OCI-LY1 (cell line): ENCODE measurements around the gene SIN3A.

Experiments used
- H2AFZ ChIP-seq: fragments of 200-600 bp; sonication (generic), shearing (Covaris generic); 2 replicates; pipeline ENCODE4 v1.6.0; 2014; ENCODE audit warnings: antibody characterized with exemption, mild to moderate bottlenecking, low read length
- H3F3A ChIP-seq: fragments of 200-600 bp; sonication (generic), shearing (Covaris generic); 2 replicates; pipeline ENCODE4 v1.6.0; 2014; ENCODE audit warnings: mild to moderate bottlenecking, antibody characterized with exemption, low read length, moderate library complexity; ENCODE audit not compliant: insufficient read depth
- H3K27ac ChIP-seq: fragments of 200-600 bp; sonication (generic); 2 replicates; pipeline ENCODE4 v1.5.1; 2014; ENCODE audit warnings: low read length, mixed run types, mild to moderate bottlenecking, low read depth; ENCODE audit not compliant: poor library complexity, severe bottlenecking
- H3K27me3 ChIP-seq: fragments of 200-600 bp; sonication (generic); 2 replicates; pipeline ENCODE4 v1.6.0; 2014; ENCODE audit warnings: antibody characterized with exemption, mild to moderate bottlenecking, low read length, moderate library complexity; ENCODE audit not compliant: insufficient read depth
- H3K36me3 ChIP-seq: fragments of 200-600 bp; sonication (generic); 2 replicates; pipeline ENCODE4 v1.6.1; 2014; ENCODE audit warnings: mild to moderate bottlenecking, antibody characterized with exemption, low read length, moderate library complexity, mixed read lengths; ENCODE audit not compliant: insufficient read depth
- H3K4me1 ChIP-seq: fragments of 200-600 bp; sonication (generic); 2 replicates; pipeline ENCODE4 v1.5.1; 2014; ENCODE audit warnings: mild to moderate bottlenecking, low read length, moderate library complexity; ENCODE audit not compliant: insufficient read depth, severe bottlenecking
- H3K4me2 ChIP-seq: fragments of 200-600 bp; sonication (generic), shearing (Covaris generic); 2 replicates; pipeline ENCODE4 v1.6.1; 2014; ENCODE audit warnings: low read length
- H3K4me3 ChIP-seq: fragments of 200-600 bp; sonication (generic); 2 replicates; pipeline ENCODE4 v1.5.1; 2014; ENCODE audit warnings: low read length, low read depth, mild to moderate bottlenecking, mixed read lengths; ENCODE audit not compliant: poor library complexity, severe bottlenecking
- H3K79me2 ChIP-seq: fragments of 200-600 bp; shearing (Covaris generic); 2 replicates; pipeline ENCODE4 v1.6.1; 2016; ENCODE audit warnings: mixed run types, low read length, mixed read lengths; ENCODE audit not compliant: insufficient read depth
- H3K9ac ChIP-seq: fragments of 200-600 bp; sonication (generic), shearing (Covaris generic); 2 replicates; pipeline ENCODE4 v1.6.1; 2014; ENCODE audit warnings: mild to moderate bottlenecking, low read length, mixed read lengths
- H3K9me2 ChIP-seq: fragments of 200-600 bp; sonication (generic), shearing (Covaris generic); 2 replicates; pipeline ENCODE4 v1.6.1; 2014; ENCODE audit warnings: low read depth, mild to moderate bottlenecking, low read length, mixed read lengths
- H3K9me3 ChIP-seq: fragments of 200-600 bp; shearing (Covaris generic); 2 replicates; pipeline ENCODE4 v1.6.1; 2014; ENCODE audit warnings: low read length, mixed read lengths
- H4K20me1 ChIP-seq: fragments of 200-600 bp; sonication (generic), shearing (Covaris generic); 2 replicates; pipeline ENCODE4 v1.6.0; 2016; ENCODE audit warnings: mild to moderate bottlenecking, low read length; ENCODE audit not compliant: insufficient read depth
- EZH2 ChIP-seq: fragments of 200-600 bp; sonication (generic), shearing (Covaris generic); IDR thresholded peaks from 2 replicates; pipeline ENCODE4 v1.8.0; 2017; ENCODE audit warnings: borderline replicate concordance, mixed run types, mild to moderate bottlenecking, antibody characterized with exemption, low read length, moderate library complexity, mixed read lengths
- TF ChIP-seq, protein P1 (sequence below): fragments of 200-600 bp; sonication (generic), shearing (Covaris generic); IDR thresholded peaks from 2 replicates; pipeline ENCODE4 v1.5.1; 2017; ENCODE audit warnings: mild to moderate bottlenecking, antibody characterized with exemption, low read length, moderate library complexity, mixed read lengths

SIN3A gene

DNA sequence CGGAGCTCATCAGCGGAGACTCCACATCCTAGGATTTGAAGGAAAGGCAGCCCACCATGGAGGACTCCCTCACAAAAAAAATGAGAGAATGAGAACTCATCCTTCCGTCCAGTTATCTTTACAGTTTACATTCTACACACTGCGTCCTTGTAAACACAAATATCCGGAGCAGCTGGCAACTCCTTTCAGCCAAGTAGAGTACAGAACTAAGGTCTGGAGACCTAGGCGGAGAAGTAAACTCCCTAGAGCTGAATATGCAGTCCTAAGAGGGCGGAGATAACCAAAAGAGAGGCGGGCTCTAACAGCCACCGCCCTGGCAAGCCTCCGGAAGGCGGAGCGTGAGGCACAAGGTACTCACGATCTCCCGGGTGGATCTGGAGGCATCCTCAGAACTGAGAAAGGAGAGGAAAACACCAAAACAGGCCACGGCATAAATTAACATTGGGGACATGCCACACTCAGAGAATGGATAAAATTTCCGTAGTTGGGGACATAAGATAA lies 924 bp upstream of the SIN3A start:
- H3K79me2 ChIP-seq: peaks cover 29% of the 10 kb centered on the region
- peaks cover 40% of the 10 kb centered on the region for H3K4me1 ChIP-seq

DNA sequence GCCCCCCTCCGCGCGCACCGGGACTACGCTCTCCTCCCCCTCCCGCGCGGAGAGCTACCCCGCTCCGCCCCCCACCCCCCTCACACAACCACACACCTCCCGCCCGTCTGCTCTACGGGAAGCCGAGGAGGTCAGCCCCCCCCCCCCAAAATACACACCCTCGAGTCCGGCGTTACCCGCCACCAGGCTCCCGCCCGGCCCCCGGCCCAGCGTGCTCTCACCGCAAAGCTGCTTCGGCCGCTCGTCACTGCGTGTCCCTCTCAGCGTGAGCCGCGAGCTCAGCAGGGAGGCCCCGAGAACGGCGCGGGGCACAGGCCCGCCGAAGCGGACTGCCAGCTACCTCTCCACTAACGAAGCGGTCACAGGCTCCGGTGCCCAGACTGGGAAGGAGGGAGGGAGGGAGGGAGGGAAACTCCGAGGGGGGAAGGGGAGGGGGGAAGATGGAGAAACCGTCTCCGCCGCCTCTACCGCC lies 252 bp downstream of the SIN3A start:
- TF ChIP-seq EZH2: no peak
- TF ChIP-seq, protein P1, sequence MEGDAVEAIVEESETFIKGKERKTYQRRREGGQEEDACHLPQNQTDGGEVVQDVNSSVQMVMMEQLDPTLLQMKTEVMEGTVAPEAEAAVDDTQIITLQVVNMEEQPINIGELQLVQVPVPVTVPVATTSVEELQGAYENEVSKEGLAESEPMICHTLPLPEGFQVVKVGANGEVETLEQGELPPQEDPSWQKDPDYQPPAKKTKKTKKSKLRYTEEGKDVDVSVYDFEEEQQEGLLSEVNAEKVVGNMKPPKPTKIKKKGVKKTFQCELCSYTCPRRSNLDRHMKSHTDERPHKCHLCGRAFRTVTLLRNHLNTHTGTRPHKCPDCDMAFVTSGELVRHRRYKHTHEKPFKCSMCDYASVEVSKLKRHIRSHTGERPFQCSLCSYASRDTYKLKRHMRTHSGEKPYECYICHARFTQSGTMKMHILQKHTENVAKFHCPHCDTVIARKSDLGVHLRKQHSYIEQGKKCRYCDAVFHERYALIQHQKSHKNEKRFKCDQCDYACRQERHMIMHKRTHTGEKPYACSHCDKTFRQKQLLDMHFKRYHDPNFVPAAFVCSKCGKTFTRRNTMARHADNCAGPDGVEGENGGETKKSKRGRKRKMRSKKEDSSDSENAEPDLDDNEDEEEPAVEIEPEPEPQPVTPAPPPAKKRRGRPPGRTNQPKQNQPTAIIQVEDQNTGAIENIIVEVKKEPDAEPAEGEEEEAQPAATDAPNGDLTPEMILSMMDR: no peak
- peaks cover 45% of the 10 kb centered on the region for H3K4me1 ChIP-seq
- peaks cover 3% of the 10 kb centered on the region; the same call in 1 of the 2 replicates for H4K20me1 ChIP-seq
- H3K27ac ChIP-seq: peak overlapping the region; percentile 82
- H3F3A ChIP-seq: peaks cover 5% of the 10 kb centered on the region; the same call in 1 of the 2 replicates
- peaks cover 8% of the 10 kb centered on the region; the same call in 1 of the 2 replicates for H3K36me3 ChIP-seq
- peaks cover 40% of the 10 kb centered on the region for H3K79me2 ChIP-seq
- H3K4me3 ChIP-seq: peak overlapping the region; percentile 83
- peak overlapping the region; percentile 87 for H3K9ac ChIP-seq
- H3K4me2 ChIP-seq: peak overlapping the region; percentile 59
- H3K9me2 ChIP-seq: no peaks in the 10 kb centered on the region
- no peaks in the 10 kb centered on the region for H3K27me3 ChIP-seq
- H3K9me3 ChIP-seq: no peaks in the 10 kb centered on the region
- no peak overlapping the region for H2AFZ ChIP-seq

More for the DNA sequence above, 924 bp upstream of the SIN3A start:
- Histone ChIP-seq H3K4me2 (peak overlapping the region; percentile 92), H3K4me3 (peak overlapping the region; percentile 70), H4K20me1 (peaks cover 3% of the 10 kb centered on the region; the same call in 1 of the 2 replicates), H3K9me2 (no peaks in the 10 kb centered on the region), H3K27me3 (no peaks in the 10 kb centered on the region), H3K9ac (peak overlapping the region; percentile 79), H3K27ac (peak overlapping the region; percentile 91), H3K9me3 (no peaks in the 10 kb centered on the region), H2AFZ (no peak overlapping the region), H3F3A (peaks cover 5% of the 10 kb centered on the region; the same call in 1 of the 2 replicates), H3K36me3 (peaks cover 4% of the 10 kb centered on the region; the same call in 1 of the 2 replicates)
- no peak for TF ChIP-seq EZH2

DNA sequence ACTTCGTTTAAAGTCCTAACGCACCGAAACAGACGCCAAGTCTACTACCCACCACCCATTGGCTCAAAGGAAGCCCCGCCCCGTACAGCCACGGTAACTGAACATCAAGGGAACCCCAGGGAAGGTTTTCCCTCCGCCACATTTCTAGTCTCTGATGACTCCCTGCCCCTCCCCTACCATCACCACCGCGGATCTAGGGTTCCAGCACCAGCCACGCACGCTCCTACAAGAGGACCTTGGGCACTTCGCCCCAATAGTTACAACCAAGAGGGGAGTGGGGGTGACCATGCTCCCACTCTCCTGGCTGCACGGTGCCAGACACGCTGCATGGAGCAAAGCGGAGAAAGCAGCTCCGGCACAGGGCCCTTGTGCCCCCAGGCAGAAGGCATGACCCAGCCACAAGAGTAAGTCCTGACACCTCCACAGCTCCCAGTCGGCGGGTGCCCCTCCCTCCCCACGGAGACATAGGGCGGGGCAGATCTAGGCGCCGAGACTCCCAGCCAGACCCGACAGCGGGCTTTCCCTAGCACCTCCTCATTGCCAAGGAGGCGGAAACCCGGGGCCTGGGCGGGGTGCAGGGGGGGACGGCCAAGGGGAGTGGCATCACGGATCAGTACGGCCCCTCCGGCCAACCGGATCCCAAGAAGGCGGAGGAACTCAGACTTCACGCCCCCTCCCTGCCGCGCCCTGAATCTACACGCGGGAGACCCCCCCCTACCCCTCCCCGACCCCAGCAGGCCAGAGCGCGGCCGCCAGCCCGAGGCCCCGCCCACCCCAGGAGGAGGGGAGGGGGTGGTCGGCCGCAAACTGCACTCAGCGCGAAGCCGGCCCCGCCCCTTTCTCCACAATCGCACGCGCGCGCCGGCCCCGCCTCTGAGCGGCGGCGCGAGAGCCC lies 936 bp downstream of the SIN3A start:
- peaks cover 15% of the 10 kb centered on the region; the same call in 1 of the 2 replicates for H3K36me3 ChIP-seq

More for the DNA sequence above, 936 bp downstream of the SIN3A start:
- H3K4me3 ChIP-seq: peak overlapping the region; percentile 83
- H3K79me2 ChIP-seq: peaks cover 47% of the 10 kb centered on the region
- H3K9me3 ChIP-seq: no peaks in the 10 kb centered on the region
- peaks cover 3% of the 10 kb centered on the region; the same call in 1 of the 2 replicates for H4K20me1 ChIP-seq
- H2AFZ ChIP-seq: no peak overlapping the region
- H3K4me1 ChIP-seq: peaks cover 49% of the 10 kb centered on the region
- H3K9ac ChIP-seq: peak overlapping the region; percentile 76
- no peaks in the 10 kb centered on the region for H3K27me3 ChIP-seq
- peak overlapping the region; percentile 96 for H3K4me2 ChIP-seq
- H3K27ac ChIP-seq: peak overlapping the region; percentile 59
- peaks cover 5% of the 10 kb centered on the region; the same call in 1 of the 2 replicates for H3F3A ChIP-seq
- TF ChIP-seq, protein P1: no peak
- TF ChIP-seq EZH2: no peak
- H3K9me2 ChIP-seq: no peaks in the 10 kb centered on the region
